Keratinocyte (primary cell): ENCODE measurements around the gene PLA2G6. TPM values are rescaled to one million over a fixed set of nuclear protein-coding genes. Genes with fewer than 3 reads are reported as not detected.

Experiments used
- DNase-seq: peaks from one replicate; pipeline ENCODE4 v3.0.0-alpha.2; 2011; ENCODE audit warnings: low read depth, missing footprints, low spot score
- FAIRE-seq: peaks from 2 replicates; lab custom pipeline; 2011; peaks lifted over from hg19 to GRCh38; lab: Jason Lieb, UNC
- H2AFZ ChIP-seq: 2 replicates; pipeline ENCODE4 v1.6.0; 2012; ENCODE audit warnings: low read length, control low read depth, inconsistent platforms; ENCODE audit not compliant: control insufficient read depth
- H3K27ac ChIP-seq: 2 replicates; pipeline ENCODE4 v1.5.1; 2011; ENCODE audit warnings: low read length; ENCODE audit not compliant: control insufficient read depth, insufficient read depth
- H3K27me3 ChIP-seq: 3 replicates; pipeline ENCODE4 v1.6.0; 2011; ENCODE audit warnings: low read length; ENCODE audit not compliant: control insufficient read depth, insufficient read depth; ENCODE audit errors: extremely low read depth
- H3K36me3 ChIP-seq, 2 experiments: 2 replicates in 1 of 2; 3 replicates in 1 of 2; pipeline ENCODE4 v1.5.1; 2011; ENCODE audit warnings: low read length in 2 of 2, mild to moderate bottlenecking in 1 of 2; ENCODE audit not compliant: control insufficient read depth in 2 of 2, insufficient read depth in 2 of 2; ENCODE audit errors: extremely low read depth in 1 of 2
- H3K4me1 ChIP-seq: 3 replicates; pipeline ENCODE4 v1.5.1; 2011; ENCODE audit warnings: low read length; ENCODE audit not compliant: control insufficient read depth, insufficient read depth; ENCODE audit errors: extremely low read depth
- H3K4me2 ChIP-seq: 3 replicates; pipeline ENCODE4 v1.6.0; 2011; ENCODE audit warnings: low read depth, low read length; ENCODE audit not compliant: control insufficient read depth, insufficient read depth; ENCODE audit errors: extremely low read depth
- H3K4me3 ChIP-seq, 3 experiments: fragments of 200-600 bp in 1 of 3; sonication (generic) in 1 of 3; 2 replicates in 2 of 3; 3 replicates in 1 of 3; pipeline ENCODE4 v1.5.1; 2011 to 2016; ENCODE audit warnings: low read length in 3 of 3, mild to moderate bottlenecking in 3 of 3, control low read depth in 2 of 3, inconsistent platforms in 1 of 3, low read depth in 1 of 3, mixed read lengths in 1 of 3, mixed run types in 1 of 3, moderate library complexity in 1 of 3; ENCODE audit not compliant: control insufficient read depth in 2 of 3, insufficient read depth in 2 of 3; ENCODE audit errors: extremely low read depth in 1 of 3
- H3K79me2 ChIP-seq: 2 replicates; pipeline ENCODE4 v1.6.0; 2012; ENCODE audit warnings: low read length; ENCODE audit not compliant: control insufficient read depth, insufficient read depth
- H3K9ac ChIP-seq: 3 replicates; pipeline ENCODE4 v1.6.0; 2011; ENCODE audit warnings: low read length; ENCODE audit not compliant: control insufficient read depth, insufficient read depth; ENCODE audit errors: extremely low read depth
- H3K9me1 ChIP-seq: 3 replicates; pipeline ENCODE4 v1.6.0; 2011; ENCODE audit warnings: low read length; ENCODE audit not compliant: control insufficient read depth, insufficient read depth; ENCODE audit errors: extremely low read depth
- H3K9me3 ChIP-seq: 2 replicates; pipeline ENCODE4 v1.5.1; 2012; ENCODE audit warnings: low read depth, low read length; ENCODE audit not compliant: control insufficient read depth
- H4K20me1 ChIP-seq: 3 replicates; pipeline ENCODE4 v1.6.0; 2011; ENCODE audit warnings: low read length; ENCODE audit not compliant: control insufficient read depth, insufficient read depth; ENCODE audit errors: extremely low read depth
- EZH2 ChIP-seq: IDR thresholded peaks from one replicate; pipeline ENCODE4 v1.6.1; 2012; ENCODE audit warnings: inconsistent platforms, mild to moderate bottlenecking, low read length, moderate library complexity
- dilution Hi-C: fragments of 300-500 bp; cut with MboI; formaldehyde crosslinking; loops from one replicate; pipeline ENCODE4 v1.7.0; 2020; ENCODE audit warnings: low sequenced_read_pairs; ENCODE audit not compliant: extremely low pct_ligation_motif_present
- polyA plus RNA-seq, 5 experiments: library from polyadenylated mRNA; depleted of rRNA in 3 of 5; stranded (reverse) in 3 of 5; stranded (forward) in 1 of 5; unstranded in 1 of 5; fragments of >200 nt; gene quantifications; 1 replicate in 1 of 5; 2 replicates in 3 of 5; 3 replicates in 1 of 5; pipeline versions ENCODE4 v1.2.1 to v1.2.3, GENCODE V29; 2011 to 2012; ENCODE audit warnings: missing spikeins in 2 of 5, low read depth in 1 of 5, low replicate concordance in 1 of 5
- TF ChIP-seq, protein P1 (sequence below), 3 experiments: IDR thresholded peaks in 1 of 3; conservative IDR thresholded peaks in 1 of 3; optimal IDR thresholded peaks in 1 of 3; 2 replicates in 2 of 3; 3 replicates in 1 of 3; pipeline versions ENCODE3 to v1.5.1; 2011; ENCODE audit warnings: low read length in 3 of 3, mild to moderate bottlenecking in 3 of 3, moderate library complexity in 2 of 3, control low read depth in 1 of 3, inconsistent platforms in 1 of 3; ENCODE audit not compliant: insufficient read depth in 2 of 3; ENCODE audit errors: extremely low read depth in 1 of 3

Gene PLA2G6
- polyA plus RNA-seq, 1 donor (not counting 4 experiments of a cell fraction or from before 2014, with no cell fraction given): 5.2 TPM

DNA sequence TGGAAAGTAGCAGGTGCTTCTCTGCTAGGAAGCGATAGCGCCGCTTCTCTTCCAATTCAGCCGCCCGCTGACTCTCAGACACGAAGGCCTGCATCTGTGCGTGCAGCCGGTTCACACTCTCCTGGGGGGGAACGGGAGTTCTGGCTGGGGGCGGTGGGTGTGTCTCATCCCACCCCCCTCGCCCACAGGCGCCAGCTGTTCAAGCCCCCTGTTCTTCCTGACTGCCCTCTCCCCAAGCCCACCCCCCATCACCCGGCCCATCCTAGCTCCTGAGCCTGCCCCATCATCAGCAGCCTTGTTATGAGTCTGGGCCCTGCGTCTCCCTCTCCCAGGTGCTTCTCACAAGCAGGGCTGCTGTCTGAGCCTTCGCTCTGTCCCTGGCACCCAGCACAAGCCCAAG lies 84.6 kb downstream of the PLA2G6 start:
- H3K27me3 ChIP-seq: no peaks in the 10 kb centered on the region
- H3K4me2 ChIP-seq: no peak overlapping the region
- H3K4me1 ChIP-seq: no peaks in the 10 kb centered on the region
- H3K9me1 ChIP-seq: no peaks in the 10 kb centered on the region
- H3K36me3 ChIP-seq: no peaks in the 10 kb centered on the region
- DNase-seq: no peak
- H2AFZ ChIP-seq: no peak overlapping the region
- no peak overlapping the region for H3K27ac ChIP-seq
- no peaks in the 10 kb centered on the region for H3K9me3 ChIP-seq
- H3K4me3 ChIP-seq: no peak overlapping the region
- H3K79me2 ChIP-seq: no peaks in the 10 kb centered on the region
- no peak for FAIRE-seq
- H4K20me1 ChIP-seq: no peaks in the 10 kb centered on the region
- H3K9ac ChIP-seq: no peak overlapping the region
- dilution Hi-C loops: no loop called here
- TF ChIP-seq, protein P1, sequence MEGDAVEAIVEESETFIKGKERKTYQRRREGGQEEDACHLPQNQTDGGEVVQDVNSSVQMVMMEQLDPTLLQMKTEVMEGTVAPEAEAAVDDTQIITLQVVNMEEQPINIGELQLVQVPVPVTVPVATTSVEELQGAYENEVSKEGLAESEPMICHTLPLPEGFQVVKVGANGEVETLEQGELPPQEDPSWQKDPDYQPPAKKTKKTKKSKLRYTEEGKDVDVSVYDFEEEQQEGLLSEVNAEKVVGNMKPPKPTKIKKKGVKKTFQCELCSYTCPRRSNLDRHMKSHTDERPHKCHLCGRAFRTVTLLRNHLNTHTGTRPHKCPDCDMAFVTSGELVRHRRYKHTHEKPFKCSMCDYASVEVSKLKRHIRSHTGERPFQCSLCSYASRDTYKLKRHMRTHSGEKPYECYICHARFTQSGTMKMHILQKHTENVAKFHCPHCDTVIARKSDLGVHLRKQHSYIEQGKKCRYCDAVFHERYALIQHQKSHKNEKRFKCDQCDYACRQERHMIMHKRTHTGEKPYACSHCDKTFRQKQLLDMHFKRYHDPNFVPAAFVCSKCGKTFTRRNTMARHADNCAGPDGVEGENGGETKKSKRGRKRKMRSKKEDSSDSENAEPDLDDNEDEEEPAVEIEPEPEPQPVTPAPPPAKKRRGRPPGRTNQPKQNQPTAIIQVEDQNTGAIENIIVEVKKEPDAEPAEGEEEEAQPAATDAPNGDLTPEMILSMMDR (optimal IDR thresholded peaks at IDR 0.05 in 1 of 3, IDR thresholded peaks at IDR 0.05 in 1 of 3, conservative IDR thresholded peaks at IDR 0.05 in 1 of 3; ENCODE audit: extremely low read depth in 1 of 3, insufficient read depth in 2 of 3, low read length in 3 of 3): no peak
- TF ChIP-seq EZH2: no peak

DNA sequence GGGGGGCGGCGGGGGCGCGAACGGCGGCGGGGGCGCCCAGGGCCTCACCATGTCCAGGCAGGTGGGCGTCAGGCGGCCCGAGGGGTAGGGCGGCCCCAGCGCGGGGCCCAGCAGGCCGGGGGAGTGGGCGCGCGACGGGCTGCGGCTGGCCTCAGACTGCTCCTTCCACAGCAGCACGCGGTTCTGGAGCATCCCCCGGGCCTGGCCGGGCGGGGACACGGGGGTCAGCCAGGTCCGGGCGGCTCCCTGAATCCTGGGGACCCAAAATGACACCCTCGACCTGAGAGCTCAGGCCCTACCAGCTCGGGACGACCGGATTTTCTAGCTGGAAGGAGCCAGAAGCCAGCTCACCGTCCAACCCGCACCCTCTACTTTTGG lies 92.2 kb downstream of the PLA2G6 start:
- Histone ChIP-seq H3K27me3 (no peaks in the 10 kb centered on the region), H3K4me1 (peaks cover 3% of the 10 kb centered on the region), H3K27ac (no peak overlapping the region), H4K20me1 (no peaks in the 10 kb centered on the region), H3K9ac (no peak overlapping the region), H3K36me3 (no peaks in the 10 kb centered on the region), H3K9me3 (no peaks in the 10 kb centered on the region), H3K79me2 (no peaks in the 10 kb centered on the region), H3K4me2 (no peak overlapping the region), H2AFZ (no peak overlapping the region), H3K4me3 (no peak overlapping the region), H3K9me1 (no peaks in the 10 kb centered on the region)
- FAIRE-seq (no peak), DNase-seq (no peak)
- dilution Hi-C loops: no loop called here
- no peak for TF ChIP-seq EZH2
- TF ChIP-seq, protein P1 (optimal IDR thresholded peaks at IDR 0.05 in 1 of 3, IDR thresholded peaks at IDR 0.05 in 1 of 3, conservative IDR thresholded peaks at IDR 0.05 in 1 of 3; ENCODE audit: extremely low read depth in 1 of 3, insufficient read depth in 2 of 3, low read length in 3 of 3): no peak
